HEK293 (cell line): ENCODE measurements around the gene MTHFD1L.

Experiments
- BCL11B ChIP-seq: fragments of 450-650 bp; formaldehyde crosslinking; IDR thresholded peaks from 2 replicates; pipeline ENCODE4 v1.5.1; 2016; ENCODE audit warnings: low read depth, missing biosample characterization, missing genetic modification characterization
- MZF1 ChIP-seq: fragments of 450-650 bp; formaldehyde crosslinking; IDR thresholded peaks from 2 replicates; pipeline ENCODE4 v1.5.1; 2017; ENCODE audit warnings: missing biosample characterization, missing genetic modification characterization, borderline replicate concordance
- RBAK ChIP-seq: fragments of 450-650 bp; formaldehyde crosslinking; IDR thresholded peaks from 2 replicates; pipeline ENCODE4 v1.5.1; 2016; ENCODE audit warnings: missing biosample characterization, missing genetic modification characterization
- REPIN1 ChIP-seq: fragments of 450-650 bp; formaldehyde crosslinking; IDR thresholded peaks from 2 replicates; pipeline ENCODE4 v1.5.1; 2017; ENCODE audit warnings: missing biosample characterization, missing genetic modification characterization, low read depth
- SCRT2 ChIP-seq: fragments of 450-650 bp; formaldehyde crosslinking; IDR thresholded peaks from 2 replicates; pipeline ENCODE4 v1.5.1; 2016; ENCODE audit warnings: missing biosample characterization, missing genetic modification characterization
- SETDB1 ChIP-seq: IDR thresholded peaks from one replicate; pipeline ENCODE4 v1.6.1; 2017; ENCODE audit warnings: mild to moderate bottlenecking, low read length, moderate library complexity, mixed read lengths; ENCODE audit not compliant: insufficient read length
- SP3 ChIP-seq: fragments of 450-650 bp; formaldehyde crosslinking; IDR thresholded peaks from 2 replicates; pipeline ENCODE4 v1.5.1; 2016; ENCODE audit warnings: missing biosample characterization, missing genetic modification characterization
- YY2 ChIP-seq: fragments of 450-650 bp; formaldehyde crosslinking; IDR thresholded peaks from 2 replicates; pipeline ENCODE4 v1.5.1; 2016; ENCODE audit warnings: missing biosample characterization, missing genetic modification characterization
- ZBTB26 ChIP-seq: fragments of 450-650 bp; formaldehyde crosslinking; optimal IDR thresholded peaks from 2 replicates; pipeline ENCODE3; 2016; ENCODE audit warnings: missing biosample characterization, mild to moderate bottlenecking, missing genetic modification characterization
- ZBTB48 ChIP-seq: fragments of 450-650 bp; formaldehyde crosslinking; IDR thresholded peaks from 2 replicates; pipeline ENCODE4 v1.5.1; 2016; ENCODE audit warnings: missing biosample characterization, missing genetic modification characterization
- ZBTB6 ChIP-seq: fragments of 450-650 bp; formaldehyde crosslinking; IDR thresholded peaks from 2 replicates; pipeline ENCODE4 v1.5.1; 2017; ENCODE audit warnings: missing biosample characterization, missing genetic modification characterization
- ZFP3 ChIP-seq: fragments of 450-650 bp; formaldehyde crosslinking; IDR thresholded peaks from 2 replicates; pipeline ENCODE4 v1.5.1; 2016; ENCODE audit warnings: low read depth, missing biosample characterization, missing genetic modification characterization
- ZFP37 ChIP-seq: fragments of 450-650 bp; formaldehyde crosslinking; IDR thresholded peaks from 2 replicates; pipeline ENCODE4 v1.5.1; 2016; ENCODE audit warnings: missing biosample characterization, missing genetic modification characterization
- ZNF112 ChIP-seq: fragments of 450-650 bp; formaldehyde crosslinking; IDR thresholded peaks from 2 replicates; pipeline ENCODE4 v1.5.0; 2017; ENCODE audit warnings: missing biosample characterization, missing genetic modification characterization
- ZNF121 ChIP-seq: fragments of 450-650 bp; formaldehyde crosslinking; IDR thresholded peaks from 2 replicates; pipeline ENCODE4 v1.5.1; 2016; ENCODE audit warnings: missing biosample characterization, missing genetic modification characterization
- ZNF138 ChIP-seq: fragments of 450-650 bp; formaldehyde crosslinking; IDR thresholded peaks from 2 replicates; pipeline ENCODE4 v1.5.1; 2016; ENCODE audit warnings: missing biosample characterization, missing genetic modification characterization, borderline replicate concordance
- ZNF157 ChIP-seq: fragments of 450-650 bp; formaldehyde crosslinking; IDR thresholded peaks from 2 replicates; pipeline ENCODE4 v1.5.1; 2016; ENCODE audit warnings: missing biosample characterization, missing genetic modification characterization
- ZNF214 ChIP-seq: fragments of 450-650 bp; formaldehyde crosslinking; IDR thresholded peaks from 2 replicates; pipeline ENCODE4 v1.5.1; 2017; ENCODE audit warnings: missing biosample characterization, mild to moderate bottlenecking, missing genetic modification characterization, borderline replicate concordance
- ZNF24 ChIP-seq: fragments of 450-650 bp; formaldehyde crosslinking; IDR thresholded peaks from 2 replicates; pipeline ENCODE4 v1.5.1; 2016; ENCODE audit warnings: missing biosample characterization, missing genetic modification characterization
- ZNF292 ChIP-seq: fragments of 450-650 bp; formaldehyde crosslinking; IDR thresholded peaks from 2 replicates; pipeline ENCODE4 v1.5.1; 2016; ENCODE audit warnings: low read depth, missing biosample characterization, missing genetic modification characterization, borderline replicate concordance
- ZNF37A ChIP-seq: fragments of 450-650 bp; IDR thresholded peaks from 2 replicates; pipeline ENCODE4 v1.5.1; 2018; ENCODE audit warnings: missing biosample characterization, missing genetic modification characterization
- ZNF514 ChIP-seq: fragments of 450-650 bp; formaldehyde crosslinking; IDR thresholded peaks from 2 replicates; pipeline ENCODE4 v1.5.1; 2016; ENCODE audit warnings: missing biosample characterization, missing genetic modification characterization
- ZNF521 ChIP-seq: fragments of 450-650 bp; formaldehyde crosslinking; IDR thresholded peaks from 2 replicates; pipeline ENCODE4 v1.5.1; 2017; ENCODE audit warnings: missing biosample characterization, mild to moderate bottlenecking, missing genetic modification characterization
- ZNF529 ChIP-seq: fragments of 450-650 bp; formaldehyde crosslinking; IDR thresholded peaks from 2 replicates; pipeline ENCODE4 v1.5.1; 2017; ENCODE audit warnings: missing genetic modification characterization, missing biosample characterization; ENCODE audit not compliant: insufficient replicate concordance
- ZNF561 ChIP-seq: fragments of 450-650 bp; IDR thresholded peaks from 2 replicates; pipeline ENCODE4 v1.5.1; 2018; ENCODE audit warnings: missing biosample characterization, missing genetic modification characterization, borderline replicate concordance
- ZNF596 ChIP-seq: fragments of 450-650 bp; IDR thresholded peaks from 2 replicates; pipeline ENCODE4 v1.5.0; 2018; ENCODE audit warnings: missing biosample characterization, mild to moderate bottlenecking, missing genetic modification characterization, moderate library complexity
- ZNF626 ChIP-seq: fragments of 450-650 bp; sonication (Bioruptor Pico); formaldehyde crosslinking; IDR thresholded peaks from 2 replicates; pipeline ENCODE4 v1.5.1; 2018; ENCODE audit warnings: missing biosample characterization, missing genetic modification characterization, inconsistent platforms
- ZNF658 ChIP-seq: fragments of 450-650 bp; formaldehyde crosslinking; IDR thresholded peaks from 2 replicates; pipeline ENCODE4; 2016; ENCODE audit warnings: missing biosample characterization, missing genetic modification characterization
- ZNF664 ChIP-seq: fragments of 450-650 bp; formaldehyde crosslinking; IDR thresholded peaks from 2 replicates; pipeline ENCODE4 v1.5.1; 2016; ENCODE audit warnings: missing biosample characterization, missing genetic modification characterization
- ZNF747 ChIP-seq: fragments of 450-650 bp; formaldehyde crosslinking; IDR thresholded peaks from 2 replicates; pipeline ENCODE4 v1.5.1; 2016; ENCODE audit warnings: missing biosample characterization, missing genetic modification characterization
- ZNF843 ChIP-seq: fragments of 450-650 bp; formaldehyde crosslinking; IDR thresholded peaks from 2 replicates; pipeline ENCODE4 v1.5.1; 2016; ENCODE audit warnings: missing biosample characterization, missing genetic modification characterization
- TF ChIP-seq, protein P1 (sequence below): fragments of 450-650 bp; formaldehyde crosslinking; IDR thresholded peaks from 2 replicates; pipeline ENCODE4 v1.5.1; 2016; ENCODE audit warnings: missing biosample characterization, missing genetic modification characterization, low read depth
- TF ChIP-seq, protein P2 (sequence below): fragments of 450-650 bp; formaldehyde crosslinking; IDR thresholded peaks from 2 replicates; pipeline ENCODE4 v1.5.1; 2017; ENCODE audit warnings: missing biosample characterization, missing genetic modification characterization
- TF ChIP-seq, protein P3 (sequence below): fragments of 450-650 bp; formaldehyde crosslinking; IDR thresholded peaks from 2 replicates; pipeline ENCODE4 v1.5.1; 2016; ENCODE audit warnings: missing biosample characterization, missing genetic modification characterization, low read depth

MTHFD1L gene

DNA sequence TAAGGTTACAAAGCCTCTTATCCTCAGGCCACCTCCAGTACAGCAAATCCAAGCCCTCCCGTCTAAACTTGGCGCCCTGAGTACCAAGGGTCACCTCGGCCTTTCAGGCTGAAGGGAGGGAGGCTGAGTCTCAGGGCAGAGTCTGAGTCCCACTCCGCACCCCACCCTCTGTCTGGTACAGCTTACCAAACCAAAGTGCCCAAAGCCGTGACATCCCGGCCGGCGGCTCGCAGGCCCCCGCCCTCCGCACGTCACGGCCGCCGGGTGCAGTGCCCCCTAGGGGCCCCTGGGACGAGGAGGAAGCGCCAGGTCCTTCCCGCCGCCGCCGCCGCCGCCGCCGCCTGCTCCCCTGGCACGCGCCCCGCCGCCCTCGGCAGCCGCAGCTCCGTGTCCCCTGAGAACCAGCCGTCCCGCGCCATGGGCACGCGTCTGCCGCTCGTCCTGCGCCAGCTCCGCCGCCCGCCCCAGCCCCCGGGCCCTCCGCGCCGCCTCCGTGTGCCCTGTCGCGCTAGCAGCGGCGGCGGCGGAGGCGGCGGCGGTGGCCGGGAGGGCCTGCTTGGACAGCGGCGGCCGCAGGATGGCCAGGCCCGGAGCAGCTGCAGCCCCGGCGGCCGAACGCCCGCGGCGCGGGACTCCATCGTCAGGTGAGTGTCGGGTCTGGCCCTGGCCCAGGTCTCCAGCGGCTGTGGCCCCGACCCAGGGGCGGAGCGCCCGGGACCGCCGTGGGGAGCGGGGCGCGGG lies at the start of gene MTHFD1L (continued):
- TF ChIP-seq ZBTB26 (tag by site-specific recombination) (no peak), ZNF521 (no peak), ZNF37A (no peak), ZBTB48 (tag by site-specific recombination) (peak; percentile 59; the same call in 1 of the 2 replicates), ZNF157 (tag by site-specific recombination) (no peak), ZNF529 (no peak), ZNF596 (tag by site-specific recombination) (0 out of 2 replicates have a peak, but pooled peaks have one; percentile 16), ZNF658 (tag by site-specific recombination) (no peak), ZNF121 (tag by site-specific recombination) (no peak), ZNF747 (tag by site-specific recombination) (no peak), ZNF292 (no peak), SETDB1 (no peak), SP3 (tag by site-specific recombination) (no peak; the same call in none of the 2 replicates), SCRT2 (no peak), ZNF843 (tag by site-specific recombination) (no peak), ZNF626 (tag by site-specific recombination) (no peak), ZFP3 (tag by site-specific recombination) (no peak), YY2 (no peak), ZFP37 (tag by site-specific recombination) (no peak), RBAK (tag by site-specific recombination) (no peak), ZNF112 (tag by site-specific recombination) (no peak), MZF1 (tag by site-specific recombination) (no peak), ZNF664 (tag by site-specific recombination) (no peak), ZNF561 (tag by site-specific recombination) (peak; percentile 38; the same call in 1 of the 2 replicates), BCL11B (tag by site-specific recombination) (peak; percentile 60; the same call in 1 of the 2 replicates), ZNF514 (tag by site-specific recombination) (no peak), REPIN1 (tag by site-specific recombination) (0 out of 2 replicates have a peak, but pooled peaks have one; percentile 28), ZNF214 (tag by site-specific recombination) (no peak), ZNF24 (no peak), ZNF138 (no peak), ZBTB6 (tag by site-specific recombination) (no peak)
- TF ChIP-seq, protein P1, sequence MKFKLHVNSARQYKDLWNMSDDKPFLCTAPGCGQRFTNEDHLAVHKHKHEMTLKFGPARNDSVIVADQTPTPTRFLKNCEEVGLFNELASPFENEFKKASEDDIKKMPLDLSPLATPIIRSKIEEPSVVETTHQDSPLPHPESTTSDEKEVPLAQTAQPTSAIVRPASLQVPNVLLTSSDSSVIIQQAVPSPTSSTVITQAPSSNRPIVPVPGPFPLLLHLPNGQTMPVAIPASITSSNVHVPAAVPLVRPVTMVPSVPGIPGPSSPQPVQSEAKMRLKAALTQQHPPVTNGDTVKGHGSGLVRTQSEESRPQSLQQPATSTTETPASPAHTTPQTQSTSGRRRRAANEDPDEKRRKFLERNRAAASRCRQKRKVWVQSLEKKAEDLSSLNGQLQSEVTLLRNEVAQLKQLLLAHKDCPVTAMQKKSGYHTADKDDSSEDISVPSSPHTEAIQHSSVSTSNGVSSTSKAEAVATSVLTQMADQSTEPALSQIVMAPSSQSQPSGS (tag by site-specific recombination), result no peak
- TF ChIP-seq, protein P2, sequence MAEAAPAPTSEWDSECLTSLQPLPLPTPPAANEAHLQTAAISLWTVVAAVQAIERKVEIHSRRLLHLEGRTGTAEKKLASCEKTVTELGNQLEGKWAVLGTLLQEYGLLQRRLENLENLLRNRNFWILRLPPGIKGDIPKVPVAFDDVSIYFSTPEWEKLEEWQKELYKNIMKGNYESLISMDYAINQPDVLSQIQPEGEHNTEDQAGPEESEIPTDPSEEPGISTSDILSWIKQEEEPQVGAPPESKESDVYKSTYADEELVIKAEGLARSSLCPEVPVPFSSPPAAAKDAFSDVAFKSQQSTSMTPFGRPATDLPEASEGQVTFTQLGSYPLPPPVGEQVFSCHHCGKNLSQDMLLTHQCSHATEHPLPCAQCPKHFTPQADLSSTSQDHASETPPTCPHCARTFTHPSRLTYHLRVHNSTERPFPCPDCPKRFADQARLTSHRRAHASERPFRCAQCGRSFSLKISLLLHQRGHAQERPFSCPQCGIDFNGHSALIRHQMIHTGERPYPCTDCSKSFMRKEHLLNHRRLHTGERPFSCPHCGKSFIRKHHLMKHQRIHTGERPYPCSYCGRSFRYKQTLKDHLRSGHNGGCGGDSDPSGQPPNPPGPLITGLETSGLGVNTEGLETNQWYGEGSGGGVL (tag by site-specific recombination), result no peak
- TF ChIP-seq, protein P3, sequence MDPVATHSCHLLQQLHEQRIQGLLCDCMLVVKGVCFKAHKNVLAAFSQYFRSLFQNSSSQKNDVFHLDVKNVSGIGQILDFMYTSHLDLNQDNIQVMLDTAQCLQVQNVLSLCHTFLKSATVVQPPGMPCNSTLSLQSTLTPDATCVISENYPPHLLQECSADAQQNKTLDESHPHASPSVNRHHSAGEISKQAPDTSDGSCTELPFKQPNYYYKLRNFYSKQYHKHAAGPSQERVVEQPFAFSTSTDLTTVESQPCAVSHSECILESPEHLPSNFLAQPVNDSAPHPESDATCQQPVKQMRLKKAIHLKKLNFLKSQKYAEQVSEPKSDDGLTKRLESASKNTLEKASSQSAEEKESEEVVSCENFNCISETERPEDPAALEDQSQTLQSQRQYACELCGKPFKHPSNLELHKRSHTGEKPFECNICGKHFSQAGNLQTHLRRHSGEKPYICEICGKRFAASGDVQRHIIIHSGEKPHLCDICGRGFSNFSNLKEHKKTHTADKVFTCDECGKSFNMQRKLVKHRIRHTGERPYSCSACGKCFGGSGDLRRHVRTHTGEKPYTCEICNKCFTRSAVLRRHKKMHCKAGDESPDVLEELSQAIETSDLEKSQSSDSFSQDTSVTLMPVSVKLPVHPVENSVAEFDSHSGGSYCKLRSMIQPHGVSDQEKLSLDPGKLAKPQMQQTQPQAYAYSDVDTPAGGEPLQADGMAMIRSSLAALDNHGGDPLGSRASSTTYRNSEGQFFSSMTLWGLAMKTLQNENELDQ (tag by site-specific recombination), result no peak
